ENCODE data around the gene CHRND. TPM values are rescaled to one million over a fixed set of nuclear protein-coding genes. Genes with fewer than 3 reads are reported as not detected.
A peak's percentile ranks its signal among the peaks of the same experiment; 100 is the strongest.

Gene CHRND
- total RNA-seq, 2 experiments from 2014 or later: not detected

DNA sequence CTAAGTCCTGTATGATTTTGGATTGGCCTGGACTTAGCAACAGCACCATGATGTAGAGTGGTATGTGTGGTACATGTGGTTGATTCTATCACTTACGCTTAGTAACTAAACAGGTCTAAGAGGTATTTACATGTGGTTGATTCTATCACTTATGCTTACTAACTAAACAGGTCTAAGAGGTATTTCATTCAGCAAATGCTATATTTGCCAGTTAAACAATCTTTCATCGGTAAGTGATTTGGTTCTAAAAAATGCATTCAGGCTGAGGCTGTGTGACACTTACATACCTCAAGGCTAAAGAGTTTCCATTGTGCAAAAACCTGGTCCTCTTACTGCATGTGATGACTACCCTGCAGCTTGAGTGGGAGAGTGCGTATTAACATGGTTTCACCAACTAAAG, 37.6 kb downstream of the CHRND start:
- BruUV-seq (replicated peaks): no TSS peak
- no peak overlapping the region for H2AFZ ChIP-seq (ENCODE audit: low read length)
- H3K27ac ChIP-seq (ENCODE audit: low read depth, low read length, poor library complexity, severe bottlenecking): no peak overlapping the region
- no peak overlapping the region for H3K4me3 ChIP-seq (ENCODE audit: low read depth, low read length, poor library complexity, severe bottlenecking)
- no peak for DNase-seq (ENCODE audit: low spot score)
- H3K4me1 ChIP-seq (ENCODE audit: insufficient read depth, low read length, poor library complexity, severe bottlenecking): no peaks in the 10 kb centered on the region
- no peak overlapping the region for H3K4me2 ChIP-seq (ENCODE audit: low read length)
- no peaks in the 10 kb centered on the region for H3K9me3 ChIP-seq (ENCODE audit: low read length)
- H4K20me1 ChIP-seq (ENCODE audit: insufficient read depth, low read length): no peaks in the 10 kb centered on the region
- intact Hi-C loops (cut with micrococcal nuclease; ENCODE audit: unreplicated experiment): no loop called here
- CTCF ChIA-PET (ENCODE audit: unreplicated experiment): no interaction called here
- TF ChIP-seq EZH2phosphoT487 (IDR thresholded peaks at IDR 0.05; ENCODE audit: borderline replicate concordance, low read depth, low read length) (no peak), CTCF (conservative IDR thresholded peaks at IDR 0.05; ENCODE audit: low read length) (no peak)
- POLR2A ChIA-PET: interaction anchor here (0.6 to 1.1 kb wide), 4 partner anchors 9 to 68 kb away, joined by 3 to 4 read pairs (median 3); no protein-coding TSS in a partner anchor
- peaks cover 87% of the 10 kb centered on the region for H3K36me3 ChIP-seq (ENCODE audit: insufficient read depth, low read length)
- H3K9me2 ChIP-seq (ENCODE audit: insufficient read depth, low read length): no peaks in the 10 kb centered on the region
- no peaks in the 10 kb centered on the region for H3K79me2 ChIP-seq (ENCODE audit: insufficient read depth, low read depth, low read length)

GRCh38 chr2:232567721-232568120, 41.8 kb downstream of the CHRND start:
- peaks cover 92% of the 10 kb centered on the region for H3K36me3 ChIP-seq (ENCODE audit: insufficient read depth, low read length)

More at GRCh38 chr2:232567721-232568120, 41.8 kb downstream of the CHRND start:
- H3K9me3 ChIP-seq (ENCODE audit: low read length): no peaks in the 10 kb centered on the region
- no peaks in the 10 kb centered on the region for H3K4me1 ChIP-seq (ENCODE audit: insufficient read depth, low read length, poor library complexity, severe bottlenecking)
- no peak overlapping the region for H2AFZ ChIP-seq (ENCODE audit: low read length)
- no peaks in the 10 kb centered on the region for H4K20me1 ChIP-seq (ENCODE audit: insufficient read depth, low read length)
- ChIA-PET POLR2A (no interaction called here), CTCF (ENCODE audit: unreplicated experiment) (interaction anchor here (0.6 kb wide), 1 partner anchor 215 kb away, joined by 4 read pairs; no protein-coding TSS in a partner anchor)
- no peaks in the 10 kb centered on the region for H3K9me2 ChIP-seq (ENCODE audit: insufficient read depth, low read length)
- H3K4me3 ChIP-seq (ENCODE audit: low read depth, low read length, poor library complexity, severe bottlenecking): no peak overlapping the region
- no peak overlapping the region for H3K4me2 ChIP-seq (ENCODE audit: low read length)
- no peaks in the 10 kb centered on the region for H3K79me2 ChIP-seq (ENCODE audit: insufficient read depth, low read depth, low read length)
- intact Hi-C loops (cut with micrococcal nuclease; ENCODE audit: unreplicated experiment): no loop called here
- TSS peak; percentile 10 for BruUV-seq (replicated peaks)
- DNase-seq (ENCODE audit: low spot score): no peak
- TF ChIP-seq CTCF (conservative IDR thresholded peaks at IDR 0.05; ENCODE audit: low read length) (no peak), EZH2phosphoT487 (IDR thresholded peaks at IDR 0.05; ENCODE audit: borderline replicate concordance, low read depth, low read length) (no peak)
- no peak overlapping the region for H3K27ac ChIP-seq (ENCODE audit: low read depth, low read length, poor library complexity, severe bottlenecking)

Data from OCI-LY7 (cell line).